Endothelial cell of umbilical vein (primary cell): ENCODE data around the gene SYMPK.

ENCODE experiments used
- EZH2 ChIP-seq: IDR thresholded peaks from 2 replicates; pipeline ENCODE4 v1.6.1; 2012; ENCODE audit warnings: borderline replicate concordance, low read depth, mild to moderate bottlenecking, moderate library complexity, low read length, inconsistent platforms; ENCODE audit not compliant: severe bottlenecking
- FOS ChIP-seq: IDR thresholded peaks from 2 replicates; pipeline ENCODE4 v1.6.1; 2011; ENCODE audit warnings: mild to moderate bottlenecking, low read length, moderate library complexity, borderline replicate concordance; ENCODE audit not compliant: insufficient read depth
- MYC ChIP-seq: IDR thresholded peaks from one replicate; pipeline ENCODE4 v1.6.1; 2011; ENCODE audit warnings: mild to moderate bottlenecking, low read depth, low read length
- POLR2A ChIP-seq: IDR thresholded peaks from 2 replicates; pipeline ENCODE4 v1.6.1; 2012; ENCODE audit warnings: low read depth, mild to moderate bottlenecking, control low read depth, low read length
- POLR2AphosphoS5 ChIP-seq: IDR thresholded peaks from 2 replicates; pipeline ENCODE4 v1.6.1; 2012; ENCODE audit warnings: low read depth, mild to moderate bottlenecking, control low read depth, low read length, moderate library complexity; ENCODE audit not compliant: insufficient read depth
- TF ChIP-seq, protein P1 (sequence below), 2 donors: IDR thresholded peaks; 1 replicate in 1 of 2; 2 replicates in 1 of 2; pipeline ENCODE4 v1.5.1; 2011; ENCODE audit warnings: low read length in 2 of 2, mild to moderate bottlenecking in 2 of 2, moderate library complexity in 2 of 2, control low read depth in 1 of 2, inconsistent platforms in 1 of 2, low read depth in 1 of 2; ENCODE audit not compliant: insufficient read depth in 1 of 2; ENCODE audit errors: extremely low read depth in 1 of 2
- TF ChIP-seq, protein P2 (sequence below): IDR thresholded peaks from 2 replicates; pipeline ENCODE4 v1.6.1; 2011; ENCODE audit not compliant: insufficient read depth, insufficient read length

DNA sequence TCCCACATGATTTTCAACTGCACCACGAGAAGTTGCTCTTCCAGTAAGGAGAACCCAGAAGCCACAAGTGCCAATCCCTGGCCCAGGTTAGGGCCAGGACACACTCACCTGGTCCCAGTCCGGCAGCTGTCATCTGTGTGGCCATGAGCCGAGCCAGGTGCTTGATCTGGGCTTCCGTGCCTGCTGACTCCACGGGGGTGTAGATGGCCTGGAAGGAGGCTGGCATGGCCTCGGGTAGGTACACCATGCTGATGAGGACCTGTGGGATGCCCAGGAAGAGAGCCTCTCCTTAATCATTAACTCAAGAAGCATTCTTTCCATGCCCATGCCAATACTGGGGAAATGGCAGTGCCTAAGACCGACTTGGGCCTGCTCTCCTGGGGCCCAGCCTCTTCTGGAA lies 28.0 kb downstream of the SYMPK start:
- TF ChIP-seq, protein P1, sequence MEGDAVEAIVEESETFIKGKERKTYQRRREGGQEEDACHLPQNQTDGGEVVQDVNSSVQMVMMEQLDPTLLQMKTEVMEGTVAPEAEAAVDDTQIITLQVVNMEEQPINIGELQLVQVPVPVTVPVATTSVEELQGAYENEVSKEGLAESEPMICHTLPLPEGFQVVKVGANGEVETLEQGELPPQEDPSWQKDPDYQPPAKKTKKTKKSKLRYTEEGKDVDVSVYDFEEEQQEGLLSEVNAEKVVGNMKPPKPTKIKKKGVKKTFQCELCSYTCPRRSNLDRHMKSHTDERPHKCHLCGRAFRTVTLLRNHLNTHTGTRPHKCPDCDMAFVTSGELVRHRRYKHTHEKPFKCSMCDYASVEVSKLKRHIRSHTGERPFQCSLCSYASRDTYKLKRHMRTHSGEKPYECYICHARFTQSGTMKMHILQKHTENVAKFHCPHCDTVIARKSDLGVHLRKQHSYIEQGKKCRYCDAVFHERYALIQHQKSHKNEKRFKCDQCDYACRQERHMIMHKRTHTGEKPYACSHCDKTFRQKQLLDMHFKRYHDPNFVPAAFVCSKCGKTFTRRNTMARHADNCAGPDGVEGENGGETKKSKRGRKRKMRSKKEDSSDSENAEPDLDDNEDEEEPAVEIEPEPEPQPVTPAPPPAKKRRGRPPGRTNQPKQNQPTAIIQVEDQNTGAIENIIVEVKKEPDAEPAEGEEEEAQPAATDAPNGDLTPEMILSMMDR (IDR thresholded peaks at IDR 0.05; ENCODE audit: extremely low read depth in 1 of 2, insufficient read depth in 1 of 2, low read depth in 1 of 2, low read length in 2 of 2), result no peak
- TF ChIP-seq POLR2A, result no peak
- TF ChIP-seq, protein P2, sequence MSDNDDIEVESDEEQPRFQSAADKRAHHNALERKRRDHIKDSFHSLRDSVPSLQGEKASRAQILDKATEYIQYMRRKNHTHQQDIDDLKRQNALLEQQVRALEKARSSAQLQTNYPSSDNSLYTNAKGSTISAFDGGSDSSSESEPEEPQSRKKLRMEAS, result no peak
- TF ChIP-seq POLR2AphosphoS5, result no peak
- TF ChIP-seq EZH2, result no peak
- no peak for TF ChIP-seq FOS
- TF ChIP-seq MYC, result no peak
